Measurements from ENCODE around the gene LONP2. TPM values are rescaled to one million over a fixed set of nuclear protein-coding genes. Genes with fewer than 3 reads are reported as not detected.
A peak's percentile ranks its signal among the peaks of the same experiment; 100 is the strongest.

The LONP2 gene
- total and polyA plus RNA-seq, 2 of the 13 experiments (the other 11 are each of a cell fraction or from before 2014, with no cell fraction given): 39.2 to 63.3 TPM

DNA sequence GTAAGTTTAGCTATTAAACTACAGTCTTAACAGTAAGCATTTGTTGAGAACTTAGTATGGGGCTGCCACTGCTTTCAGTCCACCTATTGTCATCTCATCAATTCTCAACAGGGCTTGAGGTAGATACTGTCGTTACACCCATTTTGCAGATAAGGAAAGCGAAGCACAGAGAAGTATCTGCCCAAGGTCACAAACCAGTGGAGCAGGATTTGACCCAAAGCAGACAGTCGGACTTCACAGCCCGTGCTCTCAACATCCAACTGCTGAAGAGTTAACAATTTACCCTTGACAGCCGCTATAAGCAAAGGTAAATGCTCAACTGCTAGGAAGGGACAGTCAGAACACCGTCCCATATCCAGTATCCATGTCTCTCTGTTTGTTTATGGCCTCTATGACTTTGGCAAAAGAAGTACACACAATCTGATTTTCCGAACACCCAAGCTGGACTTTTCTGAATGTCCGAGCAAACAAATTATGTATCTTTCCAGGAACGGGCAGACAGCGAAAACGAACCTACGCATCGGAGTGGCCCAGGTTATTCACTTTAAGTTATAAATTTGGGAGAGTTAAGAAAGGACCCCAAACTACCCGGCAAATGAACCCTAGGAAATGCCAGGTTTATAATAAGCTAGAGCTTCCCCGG is 139.9 kb downstream of the LONP2 start (continued):
- TF ChIP-seq ZNF570 (CRISPR knock-in tag; IDR thresholded peaks at IDR 0.05; ENCODE audit: borderline replicate concordance) (no peak), ZNF44 (CRISPR knock-in tag; IDR thresholded peaks at IDR 0.05) (no peak), ONECUT2 (CRISPR knock-in tag; IDR thresholded peaks at IDR 0.05) (no peak), BCL6 (CRISPR knock-in tag; IDR thresholded peaks at IDR 0.05) (peak; percentile 76), HOXA3 (CRISPR knock-in tag; IDR thresholded peaks at IDR 0.05) (no peak), SOX6 (IDR thresholded peaks at IDR 0.05) (no peak), SOX6 (CRISPR knock-in tag; IDR thresholded peaks at IDR 0.05) (peak; percentile 59), ZNF770 (CRISPR knock-in tag; IDR thresholded peaks at IDR 0.05) (peak; percentile 44; the same call in 1 of the 2 replicates), CREM (IDR thresholded peaks at IDR 0.05) (peak; percentile 37; the same call in 1 of the 2 replicates), CREM (CRISPR knock-in tag; IDR thresholded peaks at IDR 0.05) (no peak), ELF1 (CRISPR knock-in tag; IDR thresholded peaks at IDR 0.05) (peak; percentile 14; the same call in 1 of the 2 replicates), TBX3 (IDR thresholded peaks at IDR 0.05; ENCODE audit: borderline replicate concordance) (no peak), MIXL1 (CRISPR knock-in tag; IDR thresholded peaks at IDR 0.05) (no peak; the same call in 1 of the 2 replicates), ATF7-NPFF (CRISPR knock-in tag; IDR thresholded peaks at IDR 0.05; ENCODE audit: low read depth) (0 out of 2 replicates have a peak, but pooled peaks have one; percentile 10), DR1 (CRISPR knock-in tag; IDR thresholded peaks at IDR 0.05) (no peak), ZNF253 (CRISPR knock-in tag; IDR thresholded peaks at IDR 0.05; ENCODE audit: borderline replicate concordance) (no peak), ZNF362 (CRISPR knock-in tag; IDR thresholded peaks at IDR 0.05; ENCODE audit: borderline replicate concordance) (no peak), TBX2 (CRISPR knock-in tag; IDR thresholded peaks at IDR 0.05; ENCODE audit: borderline replicate concordance) (peak; percentile 47), BORCS8-MEF2B (CRISPR knock-in tag; IDR thresholded peaks at IDR 0.05) (no peak), HDAC1 (CRISPR knock-in tag; IDR thresholded peaks at IDR 0.05) (peak; percentile 23; the same call in 1 of the 2 replicates), ARID4A (CRISPR knock-in tag; IDR thresholded peaks at IDR 0.05; ENCODE audit: borderline replicate concordance) (peak; percentile 71; the same call in 1 of the 2 replicates), SMAD1 (CRISPR knock-in tag; IDR thresholded peaks at IDR 0.05; ENCODE audit: borderline replicate concordance, low read depth) (0 out of 2 replicates have a peak, but pooled peaks have one; percentile 23), KDM5A (IDR thresholded peaks at IDR 0.05; ENCODE audit: borderline replicate concordance, low read length) (peak; percentile 44; the same call in 1 of the 2 replicates), ZNF747 (CRISPR knock-in tag; IDR thresholded peaks at IDR 0.05; ENCODE audit: borderline replicate concordance) (0 out of 2 replicates have a peak, but pooled peaks have one; percentile 42)
